Posterior vena cava (tissue), 2 donors: ENCODE measurements around the gene CRP. TPM values are rescaled to one million over a fixed set of nuclear protein-coding genes. Genes with fewer than 3 reads are reported as not detected.
"Not testable (repeated sequence)": the region's sequence is repeated elsewhere in the genome, so short reads cannot be mapped to it uniquely, and the experiment has no call there.

Source experiments
- DNase-seq: peaks from one replicate; pipeline ENCODE4 v3.0.0-alpha.2; 2020; ENCODE audit warnings: low spot score
- intact Hi-C, 2 donors: fragments of 100-400 bp; cut with DNase I; formaldehyde crosslinking; loops; one replicate each; pipeline versions ENCODE4 v1.14.1 to v1.14.2; 2022 to 2023
- total RNA-seq, 2 donors: library from RNA; stranded (reverse); fragmentation: NEBNext Ultra II Directional; extraction: Animal tissue kit (Norgen Biotek cat#: 25700); gene quantifications; one replicate each; pipeline ENCODE4 v1.2.1, GENCODE V29; 2021
- donor health status: DM: yes; HTN: yes; CAD: no.
- donor health status: DM: yes; HTN: yes; CAD: no.

CRP gene
- total RNA-seq, 2 donors from 2014 or later, result 0.33 to 0.65 TPM

GRCh38 chr1:159705251-159705903, 9.0 kb downstream of the CRP start:
- intact Hi-C loops, result no loop called here
- no peak for DNase-seq

GRCh38 chr1:159704481-159704880, 9.9 kb downstream of the CRP start:
- intact Hi-C loops, result no loop called here
- no peak for DNase-seq

- intact Hi-C loops, result no loop called here
- DNase-seq, result no peak
These were observed 14.1 kb downstream of the CRP start for GRCh38 chr1:159700312-159700711.

- intact Hi-C loops, result no loop called here
- no peak for DNase-seq
These were observed 14.7 kb downstream of the CRP start for GRCh38 chr1:159699653-159700052.

- DNase-seq, result no peak
These were observed 15.1 kb downstream of the CRP start for GRCh38 chr1:159699246-159699645.

GRCh38 chr1:159687511-159687910, 26.9 kb downstream of the CRP start:
- no peak for DNase-seq
- intact Hi-C loops, result no loop called here

More at GRCh38 chr1:159699246-159699645, 15.1 kb downstream of the CRP start:
- intact Hi-C loops, result no loop called here

- DNase-seq, result no peak
- intact Hi-C loops, result no loop called here
These were observed 27.6 kb downstream of the CRP start for GRCh38 chr1:159686599-159687299.

GRCh38 chr1:159678939-159679338, 35.5 kb downstream of the CRP start:
- no peak for DNase-seq
- intact Hi-C loops, result no loop called here

- intact Hi-C loops, result no loop called here
- DNase-seq, result no peak
These were observed 39.3 kb downstream of the CRP start for GRCh38 chr1:159675046-159675445.

GRCh38 chr1:159672390-159672789, 42.0 kb downstream of the CRP start:
- DNase-seq, intact Hi-C loops: not testable (repeated sequence)

- intact Hi-C loops, result no loop called here
- DNase-seq, result no peak
These were observed 45.1 kb downstream of the CRP start for GRCh38 chr1:159669338-159669737.

- intact Hi-C loops, result no loop called here
These were observed 45.6 kb downstream of the CRP start for GRCh38 chr1:159668739-159669138.

GRCh38 chr1:159664247-159664646, 50.1 kb downstream of the CRP start:
- no peak for DNase-seq
- intact Hi-C loops, result no loop called here

More at GRCh38 chr1:159668739-159669138, 45.6 kb downstream of the CRP start:
- no peak for DNase-seq

GRCh38 chr1:159663552-159663951, 50.8 kb downstream of the CRP start:
- intact Hi-C loops, result no loop called here
- no peak for DNase-seq

Other genes with a start within 250 kb of the CRP start
- gene OR10J5, start 178.6 kb downstream of the CRP start, total RNA-seq, result not detected
- not detected for gene APCS, start 126.8 kb downstream of the CRP start, total RNA-seq
- gene DUSP23, start 66.4 kb upstream of the CRP start, total RNA-seq, result 10 to 100 TPM; 36.0 to 36.9 TPM
- gene FCRL6, start 87.8 kb upstream of the CRP start, total RNA-seq, result under 1 TPM; 0.29 to 0.42 TPM
- 10 to 100 TPM in 1 of 2 donors, 1 to 10 TPM in 1; 4.8 to 10.5 TPM for gene SLAMF8, start 112.3 kb upstream of the CRP start, total RNA-seq
- gene VSIG8, start 148.1 kb upstream of the CRP start, total RNA-seq, result under 1 TPM in 1 of 2 donors, not detected in 1; 0.19 TPM
- 1 to 10 TPM; 1.2 to 2.2 TPM for gene CFAP45, start 185.6 kb upstream of the CRP start, total RNA-seq
- 100 to 1,000 TPM; 237 to 244 TPM for gene TAGLN2, start 210.9 kb upstream of the CRP start, total RNA-seq
- gene IGSF9, start 231.0 kb upstream of the CRP start, total RNA-seq, result under 1 TPM; 0.10 to 0.42 TPM
- gene SLAMF9, start 239.6 kb upstream of the CRP start, total RNA-seq, result under 1 TPM in 1 of 2 donors, not detected in 1; 0.38 TPM